Sigmoid colon (tissue), 7 donors: Measurements from ENCODE around the gene CEP128. TPM values are rescaled to one million over a fixed set of nuclear protein-coding genes. Genes with fewer than 3 reads are reported as not detected.

ENCODE experiments used
- DNase-seq: peaks from one replicate; pipeline ENCODE4 v3.0.0-alpha.2; 2019
- H3K27ac ChIP-seq, 4 donors: fragments of 200-600 bp; sonication (generic); one replicate each; pipeline ENCODE4 v1.5.1; 2016 to 2019; ENCODE audit warnings: mild to moderate bottlenecking in 1 of 4
- H3K27me3 ChIP-seq, 3 donors: fragments of 200-600 bp; sonication (generic); one replicate each; pipeline ENCODE4 v1.5.1; 2019; ENCODE audit warnings: mild to moderate bottlenecking in 1 of 3
- H3K36me3 ChIP-seq, 4 donors: fragments of 200-600 bp; sonication (generic); one replicate each; pipeline ENCODE4 v1.5.1; 2016 to 2019
- H3K4me1 ChIP-seq, 4 donors: fragments of 200-600 bp; sonication (generic); one replicate each; pipeline ENCODE4 v1.5.1; 2017 to 2019
- H3K4me3 ChIP-seq, 4 donors: fragments of 200-600 bp; sonication (generic); one replicate each; pipeline ENCODE4 v1.5.1; 2017 to 2019; ENCODE audit warnings: mild to moderate bottlenecking in 2 of 4, moderate library complexity in 1 of 4
- H3K9me3 ChIP-seq, 4 donors: fragments of 200-600 bp in 3 of 4; sonication (generic) in 3 of 4; one replicate each; pipeline versions ENCODE4 v1.5.1 to v1.6.1; 2013 to 2019
- CTCF ChIP-seq, 4 experiments: fragments of 450-650 bp in 3 of 4; fragments of 200-600 bp in 1 of 4; IDR thresholded peaks; one replicate each; pipeline ENCODE4 v1.5.1; 2016 to 2019; ENCODE audit warnings: antibody characterized with exemption in 4 of 4, mild to moderate bottlenecking in 3 of 4, moderate library complexity in 2 of 4
- EP300 ChIP-seq, 4 donors: sonication (generic); formaldehyde crosslinking; IDR thresholded peaks; one replicate each; pipeline ENCODE4 v1.6.1; 2017; ENCODE audit warnings: antibody characterized with exemption in 4 of 4
- POLR2A ChIP-seq, 2 donors: fragments of 450-650 bp; IDR thresholded peaks; one replicate each; pipeline ENCODE4 v1.6.1; 2016; ENCODE audit warnings: antibody characterized with exemption in 2 of 2, mild to moderate bottlenecking in 2 of 2, moderate library complexity in 2 of 2
- POLR2AphosphoS5 ChIP-seq, 4 donors: sonication (generic); formaldehyde crosslinking; IDR thresholded peaks; one replicate each; pipeline ENCODE4 v1.6.1; 2017; ENCODE audit warnings: antibody characterized with exemption in 4 of 4
- WGBS, 2 donors: extraction: QIAGEN DNeasy Blood & Tissue Kit; methylation state at CpG; one replicate each; pipeline ENCODE4 v1.1.7; 2013; 5-methylcytosine and 5-hydroxymethylcytosine counted together
- intact Hi-C: fragments of 100-400 bp; cut with DNase I; formaldehyde crosslinking; loops from one replicate; pipeline ENCODE4 v1.15.1; 2023
- polyA plus RNA-seq, 3 donors: library from polyadenylated mRNA; stranded (reverse); fragments of 200-250 nt; gene quantifications; one replicate each; pipeline ENCODE4 v1.2.3, GENCODE V29; 2013
- total RNA-seq, 4 donors: library from RNA; depleted of rRNA; stranded (reverse); fragments of >200 nt; gene quantifications; one replicate each; pipeline ENCODE4 v1.1.0, GENCODE V29; 2016
- donor health status: healthy with polysubstance abuse.
- donor health status: Bipolar disorder and iron deficiency.
- donor health status: healthy.

The CEP128 gene
- total and polyA plus RNA-seq, 7 donors = 0.60 to 16.6 (median 8.3) TPM

DNA sequence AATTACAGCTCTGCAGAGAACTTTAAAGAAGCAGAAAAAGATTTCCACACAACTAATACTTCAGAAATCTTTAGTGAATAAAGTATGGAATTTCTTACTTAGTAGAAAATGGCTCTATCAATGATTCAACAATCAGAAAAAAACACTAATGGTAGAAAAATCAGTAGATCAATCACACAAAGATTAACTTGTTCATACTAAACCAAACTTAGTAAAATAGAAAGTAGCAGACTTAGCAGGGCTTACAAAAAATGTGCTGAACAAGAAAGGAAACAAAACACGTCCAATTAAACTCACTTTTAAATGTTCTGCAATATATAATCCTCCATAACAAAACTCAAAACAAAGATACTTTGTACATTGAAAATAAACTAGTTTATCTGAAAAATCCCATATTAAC, 38.9 kb downstream of the CEP128 start:
- H3K4me1 ChIP-seq = no peaks in the 10 kb centered on the region
- no peak for DNase-seq
- TF ChIP-seq CTCF (IDR thresholded peaks at IDR 0.05) = no peak
- no peak for TF ChIP-seq POLR2A (IDR thresholded peaks at IDR 0.05)
- TF ChIP-seq POLR2AphosphoS5 (IDR thresholded peaks at IDR 0.05) = no peak
- no peak for TF ChIP-seq EP300 (IDR thresholded peaks at IDR 0.05)
- WGBS, 2 donors = 81 to 86% methylated on average over 1 of the region's 1 CpG
- H3K27me3 ChIP-seq = no peaks in the 10 kb centered on the region
- intact Hi-C loops = no loop called here
- no peaks in the 10 kb centered on the region for H3K9me3 ChIP-seq
- no peak overlapping the region for H3K4me3 ChIP-seq
- peaks cover 0 to 8% (median 0%) of the 10 kb centered on the region in 4 donors for H3K36me3 ChIP-seq
- no peak overlapping the region for H3K27ac ChIP-seq

GRCh38 chr14:80901822-80902221, 39.7 kb downstream of the CEP128 start:
- no peak overlapping the region for H3K4me3 ChIP-seq
- no peaks in the 10 kb centered on the region for H3K27me3 ChIP-seq
- no peak for DNase-seq
- 87 to 90% methylated on average over 3 of the region's 3 CpGs for WGBS, 2 donors
- intact Hi-C loops = no loop called here
- no peak overlapping the region for H3K27ac ChIP-seq
- no peaks in the 10 kb centered on the region for H3K9me3 ChIP-seq
- peaks cover 0 to 8% (median 0%) of the 10 kb centered on the region in 4 donors for H3K36me3 ChIP-seq
- no peaks in the 10 kb centered on the region for H3K4me1 ChIP-seq
- TF ChIP-seq CTCF (IDR thresholded peaks at IDR 0.05) = no peak
- TF ChIP-seq POLR2A (IDR thresholded peaks at IDR 0.05) = no peak
- TF ChIP-seq POLR2AphosphoS5 (IDR thresholded peaks at IDR 0.05) = no peak
- no peak for TF ChIP-seq EP300 (IDR thresholded peaks at IDR 0.05)

GRCh38 chr14:80901260-80901659, 40.3 kb downstream of the CEP128 start:
- H3K27me3 ChIP-seq = no peaks in the 10 kb centered on the region
- WGBS, 2 donors = 76 to 83% methylated on average over 3 of the region's 3 CpGs
- H3K4me1 ChIP-seq = no peaks in the 10 kb centered on the region
- no peaks in the 10 kb centered on the region for H3K9me3 ChIP-seq
- no peak overlapping the region for H3K27ac ChIP-seq
- H3K4me3 ChIP-seq = no peak overlapping the region
- intact Hi-C loops = no loop called here
- H3K36me3 ChIP-seq = peaks cover 0 to 8% (median 0%) of the 10 kb centered on the region in 4 donors
- TF ChIP-seq CTCF (IDR thresholded peaks at IDR 0.05) (no peak), POLR2A (IDR thresholded peaks at IDR 0.05) (no peak), POLR2AphosphoS5 (IDR thresholded peaks at IDR 0.05) (no peak), EP300 (IDR thresholded peaks at IDR 0.05) (no peak)
- DNase-seq = no peak

- intact Hi-C loops = no loop called here
- H3K27me3 ChIP-seq = no peaks in the 10 kb centered on the region
- H3K36me3 ChIP-seq = no peaks in the 10 kb centered on the region
- WGBS, 2 donors = 72 to 82% methylated on average over 2 of the region's 2 CpGs
- TF ChIP-seq EP300 (IDR thresholded peaks at IDR 0.05) (no peak), POLR2A (IDR thresholded peaks at IDR 0.05) (no peak), POLR2AphosphoS5 (IDR thresholded peaks at IDR 0.05) (no peak), CTCF (IDR thresholded peaks at IDR 0.05) (no peak)
- no peaks in the 10 kb centered on the region for H3K4me1 ChIP-seq
- peaks cover 0 to 12% (median 4%) of the 10 kb centered on the region in 4 donors for H3K9me3 ChIP-seq
- H3K4me3 ChIP-seq = no peak overlapping the region
- no peak overlapping the region for H3K27ac ChIP-seq
- no peak for DNase-seq
Observed at GRCh38 chr14:80872645-80873044, 68.9 kb downstream of the CEP128 start.

DNA sequence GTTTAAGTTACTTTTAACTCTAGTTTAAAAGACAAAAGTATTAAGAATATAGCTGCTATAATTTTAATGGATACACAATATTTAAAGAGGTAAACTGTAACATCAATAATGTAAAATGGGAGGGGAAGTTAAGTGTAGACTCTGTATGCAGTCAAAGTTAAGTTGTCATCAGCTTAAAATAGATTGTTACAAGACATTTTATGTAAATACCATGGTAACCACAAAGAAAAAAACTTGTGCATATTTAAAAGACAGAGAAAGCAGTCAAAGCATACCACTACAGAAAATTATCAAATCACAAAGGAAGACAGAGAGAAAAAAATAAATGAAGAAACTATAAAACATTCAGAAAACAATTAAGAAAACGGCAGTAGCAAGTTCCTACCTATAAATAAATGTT, 73.3 kb downstream of the CEP128 start:
- TF ChIP-seq POLR2A (IDR thresholded peaks at IDR 0.05) (no peak), EP300 (IDR thresholded peaks at IDR 0.05) (no peak), POLR2AphosphoS5 (IDR thresholded peaks at IDR 0.05) (no peak), CTCF (IDR thresholded peaks at IDR 0.05) (no peak)
- Histone ChIP-seq H3K36me3 (no peaks in the 10 kb centered on the region), H3K4me1 (no peaks in the 10 kb centered on the region), H3K27ac (no peak overlapping the region), H3K4me3 (no peak overlapping the region), H3K27me3 (no peaks in the 10 kb centered on the region), H3K9me3 (peaks cover 2 to 20% (median 8%) of the 10 kb centered on the region in 4 donors)
- intact Hi-C loops = no loop called here
- DNase-seq = no peak
- 76 to 84% methylated on average over 1 of the region's 1 CpG for WGBS, 2 donors
